ENCODE data around the gene MLPH. TPM values are rescaled to one million over a fixed set of nuclear protein-coding genes. Genes with fewer than 3 reads are reported as not detected.
"Not testable (repeated sequence)": the region's sequence is repeated elsewhere in the genome, so short reads cannot be mapped to it uniquely, and the experiment has no call there.

MLPH gene
- polyA plus RNA-seq, 6 donors from 2014 or later = not detected

- Mint-ChIP-seq H3K27me3 (peaks cover 13 to 21% (median 14%) of the 10 kb centered on the region in 3 donors), H3K36me3 (no peaks in the 10 kb centered on the region), H3K4me3 (no peak overlapping the region), H3K4me1 (peaks cover 0 to under 1% (median 0%) of the 10 kb centered on the region in 3 donors), H3K9me3 (peaks cover 0 to 3% (median 0%) of the 10 kb centered on the region in 7 donors), H3K27ac (no peak overlapping the region)
- no peak for ATAC-seq (ENCODE audit: low read depth in 2 of 2)
- no peak for DNase-seq
Observed at GRCh38 chr2:237466211-237466610, 20.8 kb upstream of the MLPH start.

- H3K27ac Mint-ChIP-seq = no peak overlapping the region
Observed at GRCh38 chr2:237467447-237468179, 19.4 kb upstream of the MLPH start.

GRCh38 chr2:237469410-237469809, 17.6 kb upstream of the MLPH start:
- not testable (repeated sequence) for DNase-seq; H3K4me1 Mint-ChIP-seq; ATAC-seq (ENCODE audit: low read depth in 2 of 2); H3K9me3 Mint-ChIP-seq; H3K36me3 Mint-ChIP-seq; H3K4me3 Mint-ChIP-seq
- Mint-ChIP-seq H3K27me3 (peaks cover 11 to 18% (median 15%) of the 10 kb centered on the region in 3 donors), H3K27ac (peak overlapping the region in 1 of 6 donors; percentile 49)

More at GRCh38 chr2:237467447-237468179, 19.4 kb upstream of the MLPH start:
- H3K4me1 Mint-ChIP-seq = peaks cover 0 to 7% (median 0%) of the 10 kb centered on the region in 3 donors
- peaks cover 0 to 3% (median 0%) of the 10 kb centered on the region in 7 donors for H3K9me3 Mint-ChIP-seq
- H3K36me3 Mint-ChIP-seq = no peaks in the 10 kb centered on the region
- peaks cover 11 to 18% (median 15%) of the 10 kb centered on the region in 3 donors for H3K27me3 Mint-ChIP-seq
- DNase-seq = no peak
- H3K4me3 Mint-ChIP-seq = no peak overlapping the region
- ATAC-seq (ENCODE audit: low read depth in 2 of 2) = no peak

- no peaks in the 10 kb centered on the region for H3K9me3 Mint-ChIP-seq
- no peak for DNase-seq
- peaks cover 0 to 11% (median 7%) of the 10 kb centered on the region in 3 donors for H3K4me1 Mint-ChIP-seq
- no peak overlapping the region for H3K4me3 Mint-ChIP-seq
- peaks cover 11 to 18% (median 15%) of the 10 kb centered on the region in 3 donors for H3K27me3 Mint-ChIP-seq
- no peak for ATAC-seq (ENCODE audit: low read depth in 2 of 2)
- H3K27ac Mint-ChIP-seq = peak overlapping the region in 1 of 6 donors; percentile 49
- H3K36me3 Mint-ChIP-seq = no peaks in the 10 kb centered on the region
Observed at GRCh38 chr2:237469849-237470248, 17.2 kb upstream of the MLPH start.

- no peaks in the 10 kb centered on the region for H3K36me3 Mint-ChIP-seq
- H3K9me3 Mint-ChIP-seq = no peaks in the 10 kb centered on the region
- no peak overlapping the region for H3K27ac Mint-ChIP-seq
- ATAC-seq (ENCODE audit: low read depth in 2 of 2) = no peak
- peaks cover 11 to 21% (median 11%) of the 10 kb centered on the region in 3 donors for H3K27me3 Mint-ChIP-seq
- peaks cover 2 to 15% (median 10%) of the 10 kb centered on the region in 3 donors for H3K4me1 Mint-ChIP-seq
- H3K4me3 Mint-ChIP-seq = peak overlapping the region in 1 of 8 donors; percentile 75
- no peak for DNase-seq
Observed at GRCh38 chr2:237470914-237471313, 16.1 kb upstream of the MLPH start.

- H3K9me3 Mint-ChIP-seq = no peaks in the 10 kb centered on the region
- peaks cover 5 to 19% (median 15%) of the 10 kb centered on the region in 3 donors for H3K4me1 Mint-ChIP-seq
- DNase-seq = no peak
- peak overlapping the region in 2 of 8 donors; percentile 41 to 75 for H3K4me3 Mint-ChIP-seq
- H3K36me3 Mint-ChIP-seq = no peaks in the 10 kb centered on the region
- H3K27ac Mint-ChIP-seq = no peak overlapping the region
- ATAC-seq (ENCODE audit: low read depth in 2 of 2) = peak in 1 of 2 donors; percentile 25
- H3K27me3 Mint-ChIP-seq = peaks cover 11 to 26% (median 16%) of the 10 kb centered on the region in 3 donors
Observed at GRCh38 chr2:237471438-237472186, 15.4 kb upstream of the MLPH start.

- DNase-seq = no peak
- peaks cover 5 to 19% (median 15%) of the 10 kb centered on the region in 3 donors for H3K4me1 Mint-ChIP-seq
- H3K4me3 Mint-ChIP-seq = peak overlapping the region in 5 of 8 donors; percentile 29 to 66 (median 61)
- ATAC-seq (ENCODE audit: low read depth in 2 of 2) = no peak
- H3K27me3 Mint-ChIP-seq = peaks cover 13 to 30% (median 18%) of the 10 kb centered on the region in 3 donors
- no peaks in the 10 kb centered on the region for H3K9me3 Mint-ChIP-seq
- no peaks in the 10 kb centered on the region for H3K36me3 Mint-ChIP-seq
- H3K27ac Mint-ChIP-seq = peak overlapping the region in 1 of 6 donors; percentile 53
Observed at GRCh38 chr2:237472187-237472712, 14.8 kb upstream of the MLPH start.

- H3K27me3 Mint-ChIP-seq = peaks cover 15 to 39% (median 27%) of the 10 kb centered on the region in 3 donors
- H3K27ac Mint-ChIP-seq = peak overlapping the region in 2 of 6 donors; percentile 6 to 32
- no peak for DNase-seq
- H3K4me3 Mint-ChIP-seq = peak overlapping the region in 5 of 8 donors; percentile 33 to 90 (median 70)
- peaks cover 5 to 19% (median 15%) of the 10 kb centered on the region in 3 donors for H3K4me1 Mint-ChIP-seq
- no peaks in the 10 kb centered on the region for H3K9me3 Mint-ChIP-seq
- no peaks in the 10 kb centered on the region for H3K36me3 Mint-ChIP-seq
- no peak for ATAC-seq (ENCODE audit: low read depth in 2 of 2)
Observed at GRCh38 chr2:237472909-237473877, 13.9 kb upstream of the MLPH start.

GRCh38 chr2:237473878-237474441, 13.1 kb upstream of the MLPH start:
- peak overlapping the region; percentile 57 to 95 (median 90) for H3K4me3 Mint-ChIP-seq
- peaks cover 22 to 47% (median 33%) of the 10 kb centered on the region in 3 donors for H3K27me3 Mint-ChIP-seq
- H3K27ac Mint-ChIP-seq = peak overlapping the region in 1 of 6 donors; percentile 94
- H3K4me1 Mint-ChIP-seq = peaks cover 5 to 19% (median 15%) of the 10 kb centered on the region in 3 donors
- H3K36me3 Mint-ChIP-seq = no peaks in the 10 kb centered on the region
- DNase-seq (no peak), ATAC-seq (ENCODE audit: low read depth in 2 of 2) (no peak)
- no peaks in the 10 kb centered on the region for H3K9me3 Mint-ChIP-seq

GRCh38 chr2:237474442-237474911, 12.6 kb upstream of the MLPH start:
- no peak for ATAC-seq (ENCODE audit: low read depth in 2 of 2)
- H3K4me1 Mint-ChIP-seq = peaks cover 5 to 19% (median 15%) of the 10 kb centered on the region in 3 donors
- no peaks in the 10 kb centered on the region for H3K9me3 Mint-ChIP-seq

GRCh38 chr2:237474931-237475703, 11.9 kb upstream of the MLPH start:
- peak overlapping the region; percentile 86 to 95 (median 92) for H3K4me3 Mint-ChIP-seq
- DNase-seq = peak; percentile 74
- peaks cover 5 to 19% (median 15%) of the 10 kb centered on the region in 3 donors for H3K4me1 Mint-ChIP-seq
- no peaks in the 10 kb centered on the region for H3K36me3 Mint-ChIP-seq
- peaks cover 25 to 47% (median 35%) of the 10 kb centered on the region in 3 donors for H3K27me3 Mint-ChIP-seq
- peak; percentile 87 to 91 for ATAC-seq (ENCODE audit: low read depth in 2 of 2)
- no peaks in the 10 kb centered on the region for H3K9me3 Mint-ChIP-seq
- peak overlapping the region in 5 of 6 donors; percentile 49 to 95 (median 89) for H3K27ac Mint-ChIP-seq

More at GRCh38 chr2:237474442-237474911, 12.6 kb upstream of the MLPH start:
- peak overlapping the region; percentile 86 to 95 (median 92) for H3K4me3 Mint-ChIP-seq
- DNase-seq = no peak
- no peaks in the 10 kb centered on the region for H3K36me3 Mint-ChIP-seq
- peaks cover 25 to 47% (median 37%) of the 10 kb centered on the region in 3 donors for H3K27me3 Mint-ChIP-seq
- peak overlapping the region in 4 of 6 donors; percentile 49 to 95 (median 88) for H3K27ac Mint-ChIP-seq
